T1000 (cell line): Measurements from ENCODE around the gene GNAT3.

Experiments
- DNase-seq: peaks from one replicate; lab custom pipeline; 2025; ENCODE audit warnings: mixed read lengths; lab: John Stamatoyannopoulos, UW

Gene GNAT3

DNA sequence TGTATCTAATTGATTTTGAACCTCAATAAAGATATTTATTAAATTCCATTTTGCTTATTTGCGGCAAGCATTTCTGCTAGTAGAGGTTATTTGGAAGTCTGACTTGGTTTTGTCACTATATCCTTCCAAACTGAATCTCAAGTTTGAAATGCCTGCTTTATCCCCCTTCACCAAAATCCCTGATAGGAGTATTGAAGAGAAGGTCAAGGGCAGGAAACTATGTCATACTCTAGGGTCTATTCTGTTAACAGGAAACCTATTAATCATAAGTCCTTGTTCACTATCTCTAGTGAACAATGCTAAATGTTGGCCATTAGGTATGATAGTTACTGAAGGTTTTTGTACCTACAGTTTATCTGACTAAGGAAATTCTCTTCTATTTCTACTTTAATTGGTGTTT, 11.5 kb downstream of the GNAT3 start:
- no peak for DNase-seq

DNA sequence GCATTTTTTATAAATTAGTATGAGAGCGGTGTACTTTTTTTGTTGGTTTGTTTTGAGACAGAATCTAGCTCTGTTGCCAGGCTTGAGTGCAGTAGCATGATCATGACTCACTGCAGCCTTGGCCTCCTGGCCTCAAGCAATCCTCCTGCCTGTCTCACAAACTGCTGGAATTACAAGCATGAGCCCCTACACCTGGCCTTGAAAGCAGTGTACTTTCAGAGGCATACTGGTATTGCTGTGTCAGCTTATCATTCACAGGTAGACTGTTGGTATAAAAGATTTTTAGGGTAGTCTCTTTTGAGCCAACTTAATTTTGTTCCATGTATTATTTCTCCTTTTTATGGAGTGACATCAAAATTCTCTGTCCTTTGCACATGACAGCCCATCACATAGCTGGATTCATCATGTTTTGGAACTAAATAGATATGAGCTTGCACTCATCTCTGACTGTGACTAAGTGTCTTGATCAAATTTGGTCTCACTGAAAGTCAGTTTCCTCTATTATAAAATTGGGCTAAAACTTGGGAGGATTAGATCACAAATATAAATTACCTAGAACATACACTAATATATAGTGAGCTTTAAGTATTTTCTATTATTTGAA, 12.4 kb downstream of the GNAT3 start:
- DNase-seq = peak; percentile 47

DNA sequence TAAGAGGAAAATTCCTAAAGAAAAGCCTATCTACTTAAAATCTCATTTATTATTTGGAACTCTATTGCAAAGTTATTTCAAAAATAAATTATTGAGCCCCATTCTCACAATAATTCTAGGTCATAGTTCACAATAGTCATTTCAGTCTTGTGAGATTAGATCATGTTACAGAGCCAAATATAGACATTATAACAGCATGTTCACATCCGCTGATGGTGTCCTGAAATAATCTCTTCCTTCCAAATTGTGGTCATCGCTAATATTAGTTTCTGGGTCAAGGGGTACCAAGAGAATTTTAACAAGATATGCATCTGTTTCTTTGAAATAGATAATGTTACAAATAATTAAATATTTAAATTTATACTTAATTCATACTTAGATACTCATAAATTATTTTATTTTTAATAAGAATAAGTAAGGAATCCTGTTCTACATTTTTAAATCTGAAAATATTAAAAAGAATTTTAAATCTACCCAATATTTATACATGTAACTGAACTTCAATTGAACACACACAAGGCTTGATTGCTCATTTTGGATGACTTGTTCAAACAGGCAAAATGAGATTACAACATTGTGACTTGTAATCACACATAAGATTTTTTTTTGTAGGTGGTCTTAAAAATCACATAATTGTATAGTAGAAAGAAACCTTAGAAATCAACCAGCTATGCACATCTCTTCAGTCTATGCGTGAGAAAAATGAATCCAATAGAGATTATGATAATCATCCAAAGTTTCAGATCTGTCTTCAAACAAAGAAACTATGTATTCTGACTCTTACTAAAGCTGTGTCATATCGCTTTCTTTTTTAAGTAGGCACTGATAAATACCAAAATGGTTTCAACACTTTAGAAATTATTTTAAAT, 13.1 kb downstream of the GNAT3 start:
- no peak for DNase-seq

DNA sequence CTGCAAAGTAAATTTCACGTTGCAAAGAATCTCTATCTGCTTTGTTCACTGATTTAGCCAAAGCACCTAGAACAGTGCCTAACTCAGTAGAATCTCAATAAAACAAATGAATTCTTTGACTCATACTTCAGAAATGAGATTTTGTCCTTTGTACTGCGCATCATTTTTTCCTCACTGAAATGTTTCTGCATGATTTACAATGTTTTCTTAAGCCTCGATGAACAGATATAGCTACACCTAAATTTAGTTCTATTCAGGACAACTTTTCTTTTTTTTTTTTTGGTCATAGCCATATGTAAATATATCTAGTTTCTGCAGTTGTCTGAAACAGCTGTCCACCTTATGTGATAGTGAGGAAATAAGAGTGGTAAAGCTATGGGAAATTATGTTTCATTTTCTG, 15.3 kb downstream of the GNAT3 start:
- DNase-seq = no peak

DNA sequence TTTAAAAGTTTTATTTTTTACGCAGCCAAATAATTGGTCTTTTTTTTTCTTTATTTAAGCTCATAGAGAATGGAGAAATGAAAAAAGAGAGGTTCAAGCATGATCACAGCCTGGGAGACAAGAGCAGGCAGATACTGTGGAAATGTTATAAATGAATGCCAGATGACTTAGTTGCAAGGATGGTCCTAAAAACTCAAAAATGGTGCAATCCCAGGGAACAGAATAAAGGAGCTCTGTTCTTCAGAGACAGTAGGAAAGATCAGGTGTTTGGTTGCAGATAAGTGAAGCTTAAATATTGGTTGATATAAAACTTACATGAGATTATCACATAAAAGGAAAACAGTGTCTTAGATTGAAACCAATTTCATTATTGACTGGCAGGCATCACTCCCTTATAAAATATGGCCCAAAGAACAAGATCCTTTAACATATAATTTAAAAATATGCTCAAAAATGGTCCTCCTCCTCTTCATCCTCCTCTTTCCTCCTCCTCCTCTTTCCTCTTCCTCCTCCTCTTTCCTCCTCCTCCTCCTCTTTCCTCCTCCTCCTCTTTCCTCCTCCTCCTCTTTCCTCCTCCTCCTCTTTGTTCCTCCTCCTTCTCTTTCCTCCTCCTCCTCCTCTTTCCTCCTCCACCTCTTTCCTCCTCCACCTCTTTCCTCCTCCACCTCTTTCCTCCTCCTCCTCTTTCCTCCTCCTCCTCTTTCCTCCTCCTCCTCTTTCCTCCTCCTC, 18.6 kb downstream of the GNAT3 start:
- DNase-seq = no peak

DNA sequence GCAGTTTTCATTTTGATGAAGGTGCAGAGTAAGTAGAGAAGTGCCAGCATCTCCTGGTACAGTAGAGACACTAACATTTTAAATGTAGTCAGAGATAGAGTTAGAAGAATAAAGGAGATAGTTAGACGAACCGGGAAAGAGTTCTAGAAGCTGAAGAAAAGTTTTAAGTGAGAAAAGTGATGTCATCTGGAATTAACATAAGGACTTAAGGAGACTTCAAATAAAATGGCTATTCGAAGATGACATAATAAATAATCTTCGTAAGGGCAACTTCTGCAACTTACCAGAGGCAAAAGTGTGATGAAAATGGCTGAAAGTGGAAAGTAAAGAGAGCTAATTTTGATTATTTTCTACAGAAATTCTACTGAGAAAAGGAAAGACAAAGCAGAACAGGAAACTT, 20.4 kb downstream of the GNAT3 start:
- no peak for DNase-seq

DNA sequence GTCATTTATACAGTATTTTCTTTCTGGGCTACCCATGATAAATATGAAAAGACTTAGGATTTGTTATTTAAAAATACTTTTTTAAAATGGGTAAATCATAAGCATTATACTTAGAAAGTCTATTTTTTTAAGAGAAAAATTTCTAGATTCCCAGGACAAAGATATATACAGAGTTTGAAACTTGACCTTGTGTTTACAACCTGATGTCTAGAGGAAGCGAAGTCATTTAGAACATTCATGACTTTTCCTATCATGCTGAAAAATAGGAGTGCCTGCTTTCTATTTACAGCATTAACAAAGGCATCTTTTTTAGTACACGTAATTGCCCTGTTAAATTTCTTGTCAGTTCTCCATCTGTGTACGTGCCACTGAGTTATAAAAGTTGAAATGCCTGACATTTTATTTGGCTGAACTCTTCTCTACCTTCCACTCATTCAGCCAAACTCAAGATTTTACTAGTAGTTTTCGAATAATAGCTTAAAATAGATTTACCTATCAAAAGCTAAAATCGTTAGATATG, 23.0 kb downstream of the GNAT3 start:
- no peak for DNase-seq

DNA sequence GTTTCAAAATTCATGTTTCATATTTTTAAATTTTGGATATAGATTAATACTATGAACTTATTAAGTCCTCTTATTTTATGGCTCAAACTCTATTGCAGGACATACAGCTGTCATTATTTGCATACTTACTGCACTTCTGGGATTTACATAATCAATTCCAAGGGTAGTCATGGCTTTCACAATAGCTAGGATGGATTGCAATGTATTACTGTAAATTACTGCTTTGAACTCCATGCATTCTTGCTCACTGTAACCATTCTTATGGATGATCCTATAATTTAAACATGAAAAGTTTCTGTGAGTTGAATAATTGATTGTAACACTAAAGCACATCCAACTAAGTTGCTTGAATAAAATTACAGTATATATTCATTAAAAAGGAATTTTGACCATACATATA, 23.5 kb downstream of the GNAT3 start:
- no peak for DNase-seq

DNA sequence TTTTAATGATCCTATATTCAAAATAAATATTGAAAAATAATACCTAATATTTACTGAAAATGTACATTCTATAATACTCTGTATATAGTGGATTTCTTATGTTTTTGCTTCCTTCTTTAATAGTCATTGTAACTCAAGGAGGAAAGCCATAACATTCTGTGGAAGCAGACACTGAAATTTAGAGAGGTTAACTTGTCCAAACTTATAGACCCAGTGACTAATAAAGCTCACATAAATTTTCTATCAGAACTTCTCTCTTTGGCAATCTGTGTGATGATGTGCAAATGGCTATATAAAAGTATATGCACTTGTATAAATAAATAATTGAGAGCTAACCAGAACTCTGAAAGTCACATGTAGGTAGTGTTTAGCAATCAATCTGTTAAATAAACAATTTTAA, 26.1 kb downstream of the GNAT3 start:
- no peak for DNase-seq

DNA sequence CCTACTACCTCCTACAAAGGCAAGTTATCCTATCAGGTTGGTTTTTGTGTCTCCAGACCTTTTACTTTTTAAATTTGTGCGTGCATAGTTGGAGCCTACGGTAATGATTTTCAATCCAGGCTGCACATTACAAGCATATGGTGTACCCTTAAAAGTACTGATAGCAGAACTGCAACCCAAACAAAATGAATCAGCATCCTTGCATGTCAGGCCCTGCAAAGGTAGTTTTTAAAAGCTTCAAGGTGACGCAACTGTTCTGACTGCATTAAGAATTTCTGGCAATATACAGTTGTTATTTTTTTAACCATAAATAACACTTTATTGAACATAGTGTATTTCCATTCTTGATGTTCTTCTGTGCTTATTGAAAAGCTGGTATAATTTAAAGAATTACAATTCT, 28.9 kb downstream of the GNAT3 start:
- DNase-seq = no peak

DNA sequence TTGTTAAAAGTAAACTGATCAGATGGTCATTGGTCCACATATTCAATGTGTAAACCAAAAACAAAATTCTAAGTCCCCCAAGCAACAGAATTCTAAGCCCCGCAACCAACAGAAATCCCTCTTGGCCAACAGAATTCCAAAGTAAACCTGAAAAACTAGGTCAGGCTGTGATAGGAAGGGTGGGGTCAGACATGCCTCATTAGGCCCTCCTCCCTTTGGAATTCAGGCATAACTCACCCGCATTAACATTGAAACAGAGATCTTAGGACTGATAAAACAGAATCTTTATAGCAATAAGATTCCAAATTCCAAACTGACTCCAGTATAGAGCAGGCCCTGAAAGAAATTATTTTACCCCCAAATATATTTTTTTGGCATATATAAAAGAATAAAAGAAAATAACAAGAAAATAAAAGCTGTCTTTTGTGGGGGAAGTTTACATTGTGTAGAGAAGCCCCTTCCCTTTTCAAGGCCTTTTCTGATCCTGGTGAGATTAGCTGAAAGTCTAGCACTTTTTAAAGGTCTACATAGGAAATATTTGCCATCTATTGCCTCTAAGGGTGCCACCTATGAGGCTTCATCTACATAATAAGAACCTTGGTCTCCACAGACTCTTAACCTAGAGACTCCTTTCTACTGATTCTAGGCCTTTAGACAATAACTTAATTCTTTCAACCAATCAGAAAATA, 30.5 kb downstream of the GNAT3 start:
- no peak for DNase-seq

DNA sequence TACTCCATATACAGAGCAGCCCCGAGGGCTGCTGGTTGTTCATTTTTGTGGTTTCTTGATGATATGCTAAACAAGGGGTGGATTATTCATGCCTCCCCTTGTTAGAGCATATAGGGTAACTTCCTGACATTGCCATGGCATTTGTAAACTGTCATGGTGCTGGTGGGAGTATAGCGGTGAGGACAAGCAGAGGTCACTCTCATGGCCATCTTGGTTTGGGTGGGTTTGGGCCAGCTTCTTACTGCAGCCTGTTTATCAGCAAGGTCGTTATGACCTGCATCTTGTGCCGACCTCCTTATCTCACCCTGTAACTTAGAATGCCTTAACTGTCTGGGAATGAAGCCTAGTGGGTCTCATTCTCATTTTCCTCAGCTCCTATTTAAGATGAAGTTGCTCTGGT, 31.3 kb downstream of the GNAT3 start:
- DNase-seq = no peak

DNA sequence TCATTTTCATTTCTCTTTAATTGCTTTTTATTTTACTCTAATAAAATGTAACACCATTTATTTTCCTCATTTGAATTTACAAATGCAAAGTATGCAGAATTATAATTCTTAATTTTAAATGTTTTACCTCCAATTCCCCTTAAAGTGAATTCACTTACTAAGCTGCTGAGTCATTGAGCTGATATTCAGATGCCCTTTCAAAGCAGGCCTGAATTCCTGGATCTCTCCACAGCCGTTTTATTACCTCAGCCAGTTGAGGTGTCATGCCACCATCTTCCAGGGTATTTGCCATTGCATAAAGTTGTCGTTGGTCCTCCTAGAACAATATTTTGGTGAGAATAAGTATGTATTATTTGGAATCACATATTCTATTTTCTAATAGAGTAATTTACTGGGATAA, 33.2 kb downstream of the GNAT3 start:
- DNase-seq = no peak

DNA sequence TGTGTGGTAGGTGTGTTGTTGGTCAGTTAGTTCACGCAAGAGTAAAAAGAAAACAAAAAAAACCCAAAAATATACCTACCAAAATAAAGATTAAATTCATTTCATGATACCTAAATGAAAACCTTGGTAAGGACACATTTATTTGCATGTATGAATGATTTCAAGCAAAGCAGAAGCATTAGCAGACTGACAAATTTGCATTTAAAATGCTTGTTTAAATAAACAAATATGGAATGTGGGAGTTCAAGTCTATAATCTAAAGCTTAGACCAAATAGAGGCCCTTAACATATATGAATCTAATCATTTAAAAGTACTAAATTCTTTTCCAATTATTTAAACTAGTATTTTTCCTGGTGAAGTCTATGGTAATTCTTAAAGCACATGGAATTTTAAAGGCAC, 35.8 kb downstream of the GNAT3 start:
- DNase-seq = no peak

DNA sequence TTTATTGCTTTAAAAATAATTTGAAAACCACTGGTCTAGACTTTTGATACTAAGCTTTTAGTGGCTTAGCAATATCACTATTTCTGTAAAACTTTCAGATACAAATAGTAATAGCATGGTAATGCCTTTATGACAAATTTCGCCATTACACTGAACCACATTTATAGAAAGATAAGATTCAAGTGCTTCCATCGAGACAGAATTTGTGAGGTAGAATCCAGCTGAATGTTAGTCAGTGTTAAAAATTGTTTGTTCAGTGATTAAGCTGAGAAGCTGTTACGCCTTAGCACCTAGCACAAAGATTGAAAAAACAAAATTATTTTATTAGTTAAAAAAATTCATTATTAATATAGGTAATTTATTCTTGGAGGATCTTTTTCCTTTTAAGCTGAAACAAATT, 36.5 kb downstream of the GNAT3 start:
- DNase-seq = no peak

DNA sequence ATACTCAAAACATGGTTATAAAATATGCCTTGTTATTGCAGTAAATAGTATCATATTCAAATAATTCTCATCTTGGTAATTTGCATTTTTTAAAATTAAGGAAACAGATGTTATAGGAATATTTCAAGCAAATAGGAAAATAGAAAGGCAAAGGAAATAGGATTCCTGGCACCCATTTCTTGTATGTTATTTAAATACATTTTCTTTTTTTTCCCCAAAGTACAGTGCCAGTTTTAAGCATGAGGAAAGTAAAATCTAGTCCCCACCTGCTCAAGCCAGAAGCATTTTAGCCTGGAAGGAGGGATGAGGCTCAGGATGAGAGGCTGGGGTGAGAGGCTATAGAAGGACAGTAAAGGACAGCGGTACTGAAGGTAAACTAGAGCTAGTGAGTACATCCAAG, 38.1 kb downstream of the GNAT3 start:
- DNase-seq = no peak

DNA sequence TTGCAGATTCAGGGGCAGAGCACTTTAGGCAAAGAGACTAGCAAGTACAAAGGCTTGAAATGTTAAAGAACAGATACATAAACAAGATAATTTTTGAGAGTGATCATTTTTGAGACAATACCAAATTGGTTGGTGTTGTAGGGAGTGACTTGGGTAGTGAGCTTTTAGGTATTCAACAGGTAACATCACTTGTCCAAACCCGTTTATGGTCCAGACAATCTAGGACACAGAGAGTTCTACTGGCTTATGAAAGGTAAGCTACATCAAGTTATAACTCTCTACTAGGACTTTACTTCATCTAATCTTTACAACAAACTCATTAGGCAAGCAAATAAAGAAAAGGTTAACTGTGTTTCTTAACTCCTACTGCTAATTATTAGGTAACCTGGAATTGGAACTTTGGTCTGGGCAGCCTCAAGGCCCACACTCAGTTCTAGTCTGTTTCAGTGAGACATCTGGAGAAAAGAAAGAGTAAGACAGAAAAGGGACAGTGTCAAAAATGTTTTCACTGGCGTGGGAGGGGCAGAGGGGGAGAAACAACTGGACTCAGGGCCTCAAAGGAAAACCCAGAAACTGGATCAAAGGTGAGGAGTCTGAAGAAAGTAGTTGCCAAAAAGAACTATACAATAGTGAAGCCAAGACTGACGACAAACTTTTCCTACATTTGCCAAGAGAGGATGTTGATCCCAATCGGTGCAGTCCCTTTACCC, 39.2 kb downstream of the GNAT3 start:
- DNase-seq = no peak

DNA sequence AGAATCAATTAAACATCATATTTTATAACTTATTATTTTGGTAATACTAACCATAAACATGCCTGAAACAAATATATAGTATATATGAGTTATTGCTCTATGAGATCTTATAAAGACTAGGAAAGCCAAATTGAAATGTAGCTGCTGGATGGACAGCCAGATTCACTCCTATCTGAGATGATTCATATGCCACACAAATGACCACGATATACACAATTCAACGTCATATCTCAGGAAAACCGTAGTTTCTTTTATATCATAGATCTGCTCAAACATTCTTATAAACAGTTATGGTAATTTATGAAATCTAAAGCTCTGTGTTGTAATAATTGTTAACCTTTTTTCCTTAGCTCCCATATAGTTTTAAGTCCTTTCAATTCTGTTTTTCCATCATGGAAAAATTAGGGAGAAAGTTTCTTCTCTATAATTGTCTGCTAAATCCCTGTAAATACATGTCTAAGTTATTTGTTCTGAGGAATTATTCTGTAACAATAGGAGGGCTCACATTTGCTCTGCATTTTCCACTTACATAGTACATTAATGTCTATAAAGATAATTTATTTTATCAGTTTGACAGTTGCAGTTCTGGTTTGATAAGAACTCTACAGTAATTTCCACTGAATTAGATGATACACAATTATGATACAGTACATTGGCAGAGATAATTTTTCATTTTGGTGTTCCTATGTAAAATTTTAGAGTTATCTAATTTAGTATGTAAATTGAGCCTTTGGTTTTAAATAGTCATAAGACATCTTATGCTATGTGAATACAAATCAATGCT, 42.7 kb downstream of the GNAT3 start:
- DNase-seq = no peak

DNA sequence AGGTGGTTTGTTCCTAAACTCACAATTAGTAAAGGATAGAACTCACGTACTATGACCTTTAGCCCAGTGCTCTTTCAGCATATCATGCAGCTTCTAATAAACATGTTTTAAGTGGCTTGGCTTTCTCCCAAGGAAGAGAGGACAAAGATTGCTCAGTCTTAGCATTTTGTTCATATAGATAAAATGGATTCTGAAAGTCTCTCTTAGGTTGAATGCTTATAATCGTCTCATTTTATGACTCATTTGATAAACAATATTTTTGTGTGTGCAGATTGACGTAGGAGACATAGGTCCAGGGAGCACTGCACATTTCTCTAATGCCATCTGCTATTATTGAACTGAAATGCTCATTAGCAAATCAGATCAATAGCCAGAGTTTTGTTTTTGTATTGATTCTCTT, 44.8 kb downstream of the GNAT3 start:
- DNase-seq = no peak

DNA sequence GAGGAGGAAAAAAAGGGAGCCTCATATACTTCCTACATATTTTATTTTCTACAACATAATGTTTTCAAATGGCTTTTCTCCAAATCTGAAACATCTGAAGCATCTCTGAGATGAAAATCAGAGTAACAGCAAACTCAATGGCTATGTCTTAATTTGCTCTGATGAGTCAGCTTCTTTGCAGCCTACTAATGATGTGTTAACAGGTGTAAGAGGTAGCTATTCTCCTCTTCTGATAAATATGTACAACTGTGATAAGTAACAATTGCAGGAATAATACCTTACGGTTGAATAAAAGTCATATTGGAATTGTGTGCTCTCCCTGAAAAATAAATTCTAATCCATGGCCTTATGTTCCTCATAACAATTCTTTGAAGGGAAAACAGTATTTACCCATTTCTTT, 45.2 kb downstream of the GNAT3 start:
- DNase-seq = no peak

DNA sequence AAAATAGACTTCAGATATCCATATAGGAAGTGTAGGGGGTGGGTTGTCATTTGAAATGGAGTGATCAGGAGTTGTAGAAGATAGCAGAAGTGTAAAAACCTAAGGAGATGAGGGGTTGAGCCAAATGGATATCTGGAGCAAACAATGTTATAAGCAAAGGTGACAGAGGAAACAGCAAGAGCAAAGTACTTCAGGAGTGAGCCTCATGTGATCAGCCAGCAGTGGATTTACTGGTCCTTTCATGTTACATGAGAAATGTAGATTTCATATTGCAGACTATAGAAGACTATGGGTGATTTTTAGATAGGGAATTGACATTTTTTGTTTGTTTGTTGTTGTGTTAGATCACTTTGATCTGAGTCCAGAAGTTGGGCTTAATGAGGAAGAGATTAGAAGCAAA, 47.7 kb downstream of the GNAT3 start:
- DNase-seq = no peak
